BLaER1 (cell line): Measurements from ENCODE around the gene PTPN14.

Experiments
- H3K27ac ChIP-seq: shearing (Covaris generic); formaldehyde crosslinking; 2 replicates; pipeline ENCODE4 v1.8.1; 2022
- H3K27me3 ChIP-seq: shearing (Covaris generic); formaldehyde crosslinking; 2 replicates; pipeline ENCODE4 v1.8.1; 2022
- H3K36me3 ChIP-seq: shearing (Covaris generic); formaldehyde crosslinking; 2 replicates; pipeline ENCODE4 v1.8.1; 2022
- H3K4me1 ChIP-seq: shearing (Covaris generic); formaldehyde crosslinking; 2 replicates; pipeline ENCODE4 v1.8.1; 2022
- H3K4me2 ChIP-seq: shearing (Covaris generic); formaldehyde crosslinking; 2 replicates; pipeline ENCODE4 v1.8.1; 2022
- H3K4me3 ChIP-seq: shearing (Covaris generic); formaldehyde crosslinking; 2 replicates; pipeline ENCODE4 v1.8.1; 2022
- H3K9ac ChIP-seq: shearing (Covaris generic); formaldehyde crosslinking; 2 replicates; pipeline ENCODE4 v1.8.1; 2022
- H3K9me3 ChIP-seq: shearing (Covaris generic); formaldehyde crosslinking; 2 replicates; pipeline ENCODE4 v1.8.1; 2022
- H4K20me1 ChIP-seq: shearing (Covaris generic); formaldehyde crosslinking; 2 replicates; pipeline ENCODE4 v1.8.1; 2022
- Cebpa-rat ChIP-seq: shearing (Covaris generic); IDR thresholded peaks from 2 replicates; pipeline ENCODE4 v1.8.1; 2022

Gene PTPN14

GRCh38 chr1:214301526-214301925, 249.9 kb downstream of the PTPN14 start:
- H4K20me1 ChIP-seq, result peaks cover 9% of the 10 kb centered on the region; the same call in 1 of the 2 replicates
- no peak overlapping the region for H3K9ac ChIP-seq
- H3K4me2 ChIP-seq, result peak overlapping the region; percentile 76
- H3K27ac ChIP-seq, result no peak overlapping the region
- H3K9me3 ChIP-seq, result peaks cover 8% of the 10 kb centered on the region; the same call in 1 of the 2 replicates
- no peak overlapping the region for H3K4me3 ChIP-seq
- TF ChIP-seq Cebpa-rat, result no peak
- H3K4me1 ChIP-seq, result peaks cover 64% of the 10 kb centered on the region
- H3K36me3 ChIP-seq, result no peaks in the 10 kb centered on the region
- no peaks in the 10 kb centered on the region for H3K27me3 ChIP-seq

DNA sequence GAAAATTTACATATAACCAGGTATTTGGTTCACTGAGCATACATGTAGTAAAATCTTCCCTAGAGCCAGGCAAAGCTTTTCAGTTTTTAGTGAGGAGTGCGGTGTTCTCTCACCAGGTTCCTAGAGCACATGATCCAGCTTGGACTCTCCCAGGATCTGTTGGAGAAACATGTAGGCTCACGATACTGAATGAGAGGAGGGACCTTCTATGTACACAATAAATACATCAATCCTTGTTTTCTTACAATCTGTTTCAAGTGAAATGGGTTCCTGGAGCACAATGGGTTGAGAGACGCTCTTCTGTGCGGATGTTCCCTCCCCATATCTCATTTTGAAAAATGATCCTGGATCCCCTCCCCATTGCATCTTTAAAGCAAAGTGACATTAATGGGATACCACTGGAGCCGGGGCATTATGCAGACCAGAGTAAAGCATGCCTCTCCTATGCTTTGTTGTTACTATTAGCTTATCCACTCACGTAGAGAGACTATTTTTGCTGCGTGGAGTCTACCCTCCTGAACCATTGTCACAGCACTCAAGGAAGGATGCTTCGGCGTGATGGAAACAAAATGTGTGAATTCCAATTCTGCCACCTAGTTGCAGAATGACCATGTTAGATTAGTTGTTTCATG, 251.1 kb downstream of the PTPN14 start:
- H3K27me3 ChIP-seq, result no peaks in the 10 kb centered on the region
- no peak overlapping the region for H3K27ac ChIP-seq
- H3K9ac ChIP-seq, result no peak overlapping the region
- H3K4me2 ChIP-seq, result no peak overlapping the region
- H3K4me1 ChIP-seq, result peaks cover 76% of the 10 kb centered on the region
- TF ChIP-seq Cebpa-rat, result no peak
- no peak overlapping the region for H3K4me3 ChIP-seq
- peaks cover 9% of the 10 kb centered on the region; the same call in 1 of the 2 replicates for H4K20me1 ChIP-seq
- peaks cover 8% of the 10 kb centered on the region; the same call in 1 of the 2 replicates for H3K9me3 ChIP-seq
- H3K36me3 ChIP-seq, result no peaks in the 10 kb centered on the region
